Stimulated activated CD4-positive, alpha-beta T cell treated with anti-CD3 and anti-CD28 coated beads, TNF-alpha, amount 100 ng/mL, for 24 hours (primary cell): ENCODE data around the gene TTI1.
"Not testable (repeated sequence)": the region's sequence is repeated elsewhere in the genome, so short reads cannot be mapped to it uniquely, and the experiment has no call there.

Experiments used
- DNase-seq, 3 experiments: peaks; one replicate each; pipeline ENCODE4 v3.0.0-alpha.2; 2020; ENCODE audit warnings: low read depth in 3 of 3

Gene TTI1

GRCh38 chr20:38009416-38009815 lies 23.8 kb downstream of the TTI1 start:
- DNase-seq: not testable (repeated sequence)

- DNase-seq: no peak
Measured at GRCh38 chr20:38008233-38008944, 24.9 kb downstream of the TTI1 start.

GRCh38 chr20:38007526-38007925 lies 25.7 kb downstream of the TTI1 start:
- no peak for DNase-seq

- DNase-seq: no peak
Measured at GRCh38 chr20:38005903-38006302, 27.4 kb downstream of the TTI1 start.

- DNase-seq: no peak
Measured at GRCh38 chr20:38004416-38004815, 28.8 kb downstream of the TTI1 start.

GRCh38 chr20:38002422-38002821 lies 30.8 kb downstream of the TTI1 start:
- no peak for DNase-seq

- DNase-seq: no peak
Measured at GRCh38 chr20:38001981-38002380, 31.3 kb downstream of the TTI1 start.

GRCh38 chr20:38001173-38001875 lies 31.9 kb downstream of the TTI1 start:
- no peak for DNase-seq

- DNase-seq: no peak
Measured at GRCh38 chr20:38000293-38000692, 33.0 kb downstream of the TTI1 start.

- no peak for DNase-seq
Measured at GRCh38 chr20:37999526-38000263, 33.6 kb downstream of the TTI1 start.

GRCh38 chr20:37997516-37997915 lies 35.7 kb downstream of the TTI1 start:
- DNase-seq: no peak

- no peak for DNase-seq
Measured at GRCh38 chr20:37995856-37996605, 37.2 kb downstream of the TTI1 start.

GRCh38 chr20:37994512-37994911 lies 38.7 kb downstream of the TTI1 start:
- DNase-seq: no peak

GRCh38 chr20:37992802-37993409 lies 40.4 kb downstream of the TTI1 start:
- peak in 1 of 3 experiments; percentile 4 for DNase-seq

GRCh38 chr20:37991908-37992307 lies 41.3 kb downstream of the TTI1 start:
- no peak for DNase-seq

- DNase-seq: no peak
Measured at GRCh38 chr20:37991157-37991866, 41.9 kb downstream of the TTI1 start.

- DNase-seq: peak; percentile 3 to 41 (median 14)
Measured at GRCh38 chr20:37990571-37991151, 42.6 kb downstream of the TTI1 start.

GRCh38 chr20:37989601-37990295 lies 43.5 kb downstream of the TTI1 start:
- DNase-seq: no peak

- no peak for DNase-seq
Measured at GRCh38 chr20:37988306-37988954, 44.8 kb downstream of the TTI1 start.
